A549 (cell line): ENCODE results near the gene CD2. TPM values are rescaled to one million over a fixed set of nuclear protein-coding genes. Genes with fewer than 3 reads are reported as not detected.

Experiments
- ATAC-seq, 2 experiments: fragments of 200-7000 bp in 1 of 2; fragments of >200 bp in 1 of 2; cut with Nextera tagmentation in 1 of 2; cut with Tn5 transposase in 1 of 2; 3 replicates each; pipeline versions ENCODE4 v1.8.0 to v1.9.1; 2018 to 2020; ENCODE audit warnings: mild to moderate bottlenecking in 1 of 2, moderate library complexity in 1 of 2
- CTCF ChIA-PET: fragments of 300-600 bp; sonication (Branson Sonifier 250); formaldehyde crosslinking; extraction: SDS; loops from one replicate; lab custom pipeline; 2021; ENCODE audit warnings: antibody characterized with exemption, inconsistent platforms; lab: Yijun Ruan, JAX
- POLR2A ChIA-PET: fragments of 350-600 bp; formaldehyde crosslinking; extraction: SDS; loops from one replicate; lab custom pipeline; 2021; ENCODE audit warnings: antibody characterized with exemption, inconsistent platforms; lab: Yijun Ruan, JAX
- DNase-seq, 2 experiments: peaks; one replicate each; pipeline versions ENCODE4 v3.0.0 to v3.0.0-alpha.2; 2011 to 2016; ENCODE audit warnings: low read depth in 1 of 2, low spot score in 1 of 2
- FAIRE-seq: peaks from 2 replicates; lab custom pipeline; 2011; peaks lifted over from hg19 to GRCh38; lab: Jason Lieb, UNC
- H3K27ac ChIP-seq, 2 experiments: fragments of >200 bp; sonication (Bioruptor Twin); formaldehyde crosslinking; 3 replicates each; pipeline ENCODE4 v1.5.1; 2016 to 2017
- H3K4me1 ChIP-seq: fragments of >200 bp; sonication (Bioruptor Twin); formaldehyde crosslinking; 3 replicates; pipeline ENCODE4 v1.6.1; 2016
- H3K4me2 ChIP-seq: fragments of >200 bp; sonication (Bioruptor Twin); formaldehyde crosslinking; 3 replicates; pipeline ENCODE4 v1.6.1; 2016
- H3K4me3 ChIP-seq: fragments of >200 bp; sonication (Bioruptor Twin); formaldehyde crosslinking; 3 replicates; pipeline ENCODE4 v1.5.1; 2016
- H3K9me3 ChIP-seq: fragments of >200 bp; sonication (Bioruptor Twin); formaldehyde crosslinking; 3 replicates; pipeline ENCODE4 v1.6.1; 2016
- ATOH8 ChIP-seq: fragments of 250-450 bp; sonication (Bioruptor Pico); IDR thresholded peaks from 2 replicates; pipeline ENCODE4 v1.5.0; 2020; ENCODE audit warnings: low read depth, mild to moderate bottlenecking, moderate library complexity
- CHD4 ChIP-seq: fragments of 200-600 bp; sonication (generic); IDR thresholded peaks from 2 replicates; pipeline ENCODE4 v1.6.1; 2016; ENCODE audit warnings: antibody characterized with exemption, mild to moderate bottlenecking, borderline replicate concordance
- EHMT2 ChIP-seq: fragments of 200-600 bp; sonication (generic); IDR thresholded peaks from 2 replicates; pipeline ENCODE4 v1.6.1; 2016; ENCODE audit warnings: antibody characterized with exemption, low read depth, mild to moderate bottlenecking, moderate library complexity
- ELK1 ChIP-seq: fragments of 150-350 bp; IDR thresholded peaks from 2 replicates; pipeline ENCODE4 v1.6.1; 2014; ENCODE audit warnings: low read depth, mild to moderate bottlenecking, low read length
- ESRRA ChIP-seq: fragments of 150-350 bp; IDR thresholded peaks from 2 replicates; pipeline ENCODE4 v1.6.1; 2014; ENCODE audit warnings: mild to moderate bottlenecking, low read length, borderline replicate concordance
- FOSB ChIP-seq: fragments of 250-450 bp; sonication (Bioruptor Pico); IDR thresholded peaks from 2 replicates; pipeline ENCODE4 v1.5.0; 2020; ENCODE audit warnings: mild to moderate bottlenecking, moderate library complexity
- FOSL2 ChIP-seq, 2 experiments: fragments of 450-650 bp in 1 of 2; fragments of >200 bp in 1 of 2; sonication (Bioruptor Twin) in 1 of 2; formaldehyde crosslinking; IDR thresholded peaks; 2 replicates each; pipeline versions ENCODE4 v1.5.0 to v1.6.1; 2016 to 2020; ENCODE audit warnings: mild to moderate bottlenecking in 1 of 2, moderate library complexity in 1 of 2
- FOXS1 ChIP-seq: fragments of 250-450 bp; sonication (Bioruptor Pico); IDR thresholded peaks from 2 replicates; pipeline ENCODE4 v1.5.0; 2020; ENCODE audit warnings: mild to moderate bottlenecking, moderate library complexity
- HDAC2 ChIP-seq: fragments of 200-600 bp; sonication (generic); IDR thresholded peaks from 2 replicates; pipeline ENCODE4 v1.6.1; 2016
- HEYL ChIP-seq: fragments of 250-450 bp; sonication (Bioruptor Pico); IDR thresholded peaks from 2 replicates; pipeline ENCODE4 v1.8.0; 2021; ENCODE audit warnings: mild to moderate bottlenecking, moderate library complexity
- MAZ ChIP-seq: fragments of 150-350 bp; IDR thresholded peaks from 2 replicates; pipeline ENCODE4 v1.6.1; 2014; ENCODE audit warnings: antibody characterized with exemption, low read depth, low read length, borderline replicate concordance
- MYC ChIP-seq: IDR thresholded peaks from 2 replicates; pipeline ENCODE4 v1.6.1; 2012; ENCODE audit warnings: mild to moderate bottlenecking, inconsistent platforms, low read length, improper control_type of control experiment, borderline replicate concordance
- NFE2L2 ChIP-seq: fragments of 150-350 bp; conservative IDR thresholded peaks from 2 replicates; pipeline ENCODE4 v1.6.1; 2014; ENCODE audit warnings: low read length
- NR3C1 ChIP-seq: fragments of >200 bp; sonication (Bioruptor Twin); formaldehyde crosslinking; IDR thresholded peaks from 3 replicates; pipeline ENCODE4 v1.6.1; 2017
- POLR2A ChIP-seq: IDR thresholded peaks from 2 replicates; pipeline ENCODE4 v1.6.1; 2012; ENCODE audit warnings: mild to moderate bottlenecking, low read length
- RARB ChIP-seq: fragments of 250-450 bp; sonication (Bioruptor Pico); IDR thresholded peaks from 2 replicates; pipeline ENCODE4 v1.8.0; 2021; ENCODE audit warnings: mild to moderate bottlenecking, moderate library complexity
- REST ChIP-seq: fragments of 200-600 bp; sonication (generic); IDR thresholded peaks from 2 replicates; pipeline ENCODE4 v1.6.1; 2016; ENCODE audit warnings: antibody characterized with exemption, mild to moderate bottlenecking, moderate library complexity
- RNF2 ChIP-seq: fragments of 200-600 bp; sonication (generic); IDR thresholded peaks from 2 replicates; pipeline ENCODE4 v1.6.1; 2016; ENCODE audit warnings: low read depth, mild to moderate bottlenecking, antibody characterized with exemption, moderate library complexity, borderline replicate concordance
- ZFP36 ChIP-seq: fragments of 450-650 bp; IDR thresholded peaks from 2 replicates; pipeline ENCODE4 v1.6.1; 2014; ENCODE audit warnings: borderline replicate concordance; ENCODE audit not compliant: partially characterized antibody
- ZSCAN20 ChIP-seq: fragments of 250-450 bp; sonication (Bioruptor Pico); IDR thresholded peaks from 2 replicates; pipeline ENCODE4 v1.8.0; 2022; ENCODE audit warnings: mild to moderate bottlenecking, moderate library complexity
- WGBS: methylation state at CpG from one replicate; pipeline ENCODE4 v1.1.6; 2017; ENCODE audit errors: missing lambda C conversion rate; 5-methylcytosine and 5-hydroxymethylcytosine counted together
- polyA plus RNA-seq, 4 experiments: library from polyadenylated mRNA; depleted of rRNA in 3 of 4; stranded (reverse); fragments of >200 nt; fragmentation: RNase III in 1 of 4; extraction: RNeasy Plus Mini Kit Qiagen cat#74134 plus additional on column Dnase treatment in 1 of 4; gene quantifications; 2 replicates in 3 of 4; 3 replicates in 1 of 4; pipeline ENCODE4 v1.2.3, GENCODE V29; 2011 to 2017
- TF ChIP-seq, protein P1 (sequence below): fragments of >200 bp; sonication (Bioruptor Twin); formaldehyde crosslinking; IDR thresholded peaks from 3 replicates; pipeline ENCODE4 v1.6.1; 2016
- TF ChIP-seq, protein P2 (sequence below): IDR thresholded peaks from 2 replicates; pipeline ENCODE4 v1.6.1; 2012

CD2 gene
- polyA plus RNA-seq, 2 of the 4 experiments (the other 2 are of a cell fraction), result not detected

GRCh38 chr1:116769104-116769452, 14.8 kb downstream of the CD2 start:
- TF ChIP-seq POLR2A (no peak), EHMT2 (no peak), FOXS1 (CRISPR knock-in tag) (no peak), RARB (CRISPR knock-in tag) (no peak), REST (no peak), NR3C1 (no peak), FOSL2 (IDR thresholded peaks at IDR 0.05) (no peak), FOSL2 (CRISPR knock-in tag; IDR thresholded peaks at IDR 0.05) (no peak), ELK1 (no peak), ZFP36 (no peak), MAZ (no peak), RNF2 (no peak), ATOH8 (CRISPR knock-in tag) (no peak), NFE2L2 (no peak), CHD4 (no peak), MYC (no peak), FOSB (CRISPR knock-in tag) (no peak), ESRRA (no peak)
- TF ChIP-seq, protein P1, sequence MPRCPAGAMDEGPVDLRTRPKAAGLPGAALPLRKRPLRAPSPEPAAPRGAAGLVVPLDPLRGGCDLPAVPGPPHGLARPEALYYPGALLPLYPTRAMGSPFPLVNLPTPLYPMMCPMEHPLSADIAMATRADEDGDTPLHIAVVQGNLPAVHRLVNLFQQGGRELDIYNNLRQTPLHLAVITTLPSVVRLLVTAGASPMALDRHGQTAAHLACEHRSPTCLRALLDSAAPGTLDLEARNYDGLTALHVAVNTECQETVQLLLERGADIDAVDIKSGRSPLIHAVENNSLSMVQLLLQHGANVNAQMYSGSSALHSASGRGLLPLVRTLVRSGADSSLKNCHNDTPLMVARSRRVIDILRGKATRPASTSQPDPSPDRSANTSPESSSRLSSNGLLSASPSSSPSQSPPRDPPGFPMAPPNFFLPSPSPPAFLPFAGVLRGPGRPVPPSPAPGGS, result no peak
- TF ChIP-seq, protein P2, sequence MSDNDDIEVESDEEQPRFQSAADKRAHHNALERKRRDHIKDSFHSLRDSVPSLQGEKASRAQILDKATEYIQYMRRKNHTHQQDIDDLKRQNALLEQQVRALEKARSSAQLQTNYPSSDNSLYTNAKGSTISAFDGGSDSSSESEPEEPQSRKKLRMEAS, result no peak
- H3K27ac ChIP-seq, result no peak overlapping the region
- ChIA-PET CTCF (no interaction called here), POLR2A (no interaction called here)
- H3K4me3 ChIP-seq, result no peak overlapping the region
- FAIRE-seq, result no peak
- H3K4me2 ChIP-seq, result no peak overlapping the region
- DNase-seq, result no peak
- 41% methylated on average over 6 of the region's 6 CpGs for WGBS
- no peak for ATAC-seq
- no peaks in the 10 kb centered on the region for H3K4me1 ChIP-seq
- no peaks in the 10 kb centered on the region for H3K9me3 ChIP-seq

GRCh38 chr1:116769561-116769977, 15.3 kb downstream of the CD2 start:
- no peak overlapping the region for H3K4me3 ChIP-seq
- ChIA-PET POLR2A (no interaction called here), CTCF (interaction anchor here (1.1 kb wide), 1 partner anchor 8 kb away, joined by 3 read pairs; no protein-coding TSS in a partner anchor)
- no peaks in the 10 kb centered on the region for H3K9me3 ChIP-seq
- H3K27ac ChIP-seq, result no peak overlapping the region
- DNase-seq (no peak), FAIRE-seq (no peak), ATAC-seq (no peak)
- 72% methylated on average over 1 of the region's 1 CpG for WGBS
- no peaks in the 10 kb centered on the region for H3K4me1 ChIP-seq
- TF ChIP-seq ZSCAN20 (CRISPR knock-in tag) (no peak), HDAC2 (no peak), HEYL (no peak)
- H3K4me2 ChIP-seq, result no peak overlapping the region
